Measurements from ENCODE around the gene GALNT2.

DNA sequence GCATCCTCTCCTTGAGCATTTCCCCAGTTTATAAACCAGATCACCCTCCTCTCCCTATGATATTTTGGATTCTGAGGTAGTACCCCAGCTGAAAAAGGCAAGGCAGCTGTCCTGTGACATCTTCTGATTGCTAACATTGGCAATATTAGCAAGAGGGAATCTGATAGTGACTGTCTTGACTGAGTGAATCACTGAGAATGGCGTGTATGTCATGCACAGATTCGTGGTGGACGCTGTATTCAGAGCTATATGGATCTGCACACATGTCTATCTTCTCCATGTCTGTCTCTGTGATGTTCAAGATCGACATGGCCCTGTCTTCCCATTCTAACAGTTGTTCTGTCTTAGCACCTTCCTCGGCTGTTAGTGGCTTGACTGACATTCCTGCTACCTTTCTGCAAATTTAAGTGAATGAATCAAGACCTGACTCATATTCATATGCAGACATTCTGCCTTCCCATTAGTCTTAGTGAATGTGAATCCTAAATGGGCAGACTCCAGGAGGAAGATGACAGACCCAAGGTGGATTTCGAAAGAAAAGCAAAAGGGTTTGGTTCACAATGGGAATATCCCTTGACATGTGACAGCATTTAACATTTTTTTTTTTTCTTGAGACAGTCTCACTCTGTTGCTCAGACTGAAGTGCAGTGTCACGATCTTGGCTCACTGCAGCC lies 261.4 kb downstream of the GALNT2 start:
- no peak for TF ChIP-seq TAF1 (IDR thresholded peaks at IDR 0.05; ENCODE audit: borderline replicate concordance, insufficient read depth, low read length)
- TF ChIP-seq SIN3A (IDR thresholded peaks at IDR 0.05; ENCODE audit: borderline replicate concordance, insufficient read depth, low read length), result no peak
- TF ChIP-seq POLR2AphosphoS5 (IDR thresholded peaks at IDR 0.05; ENCODE audit: low read depth, low read length), result no peak
- TF ChIP-seq REST (IDR thresholded peaks at IDR 0.05; ENCODE audit: insufficient read depth in 1 of 2, low read depth in 2 of 2, low read length in 2 of 2), result no peak
